ENCODE measurements around the gene TMEM42.
"Not testable (repeated sequence)": the region's sequence is repeated elsewhere in the genome, so short reads cannot be mapped to it uniquely, and the experiment has no call there.

Gene TMEM42

GRCh38 chr3:44861412-44862225, at the start of gene TMEM42:
Gene TMEM42 (plus strand): TSS chr3:44861912. CDS start chr3:44861925, 13 bp downstream.
- peak; percentile 95 for DNase-seq

GRCh38 chr3:44814751-44815150, 47.0 kb upstream of the TMEM42 start:
- no peak for DNase-seq

- DNase-seq, result not testable (repeated sequence)
Observed at GRCh38 chr3:44816334-44816733, 45.4 kb upstream of the TMEM42 start.

- DNase-seq, result not testable (repeated sequence)
Observed at GRCh38 chr3:44821206-44821605, 40.5 kb upstream of the TMEM42 start.

- DNase-seq, result no peak
Observed at GRCh38 chr3:44825264-44825925, 36.3 kb upstream of the TMEM42 start.

GRCh38 chr3:44827196-44827595, 34.5 kb upstream of the TMEM42 start:
- DNase-seq, result no peak

- DNase-seq, result no peak
Observed at GRCh38 chr3:44831232-44831631, 30.5 kb upstream of the TMEM42 start.

GRCh38 chr3:44832032-44832431, 29.7 kb upstream of the TMEM42 start:
- DNase-seq, result no peak

GRCh38 chr3:44832965-44833364, 28.7 kb upstream of the TMEM42 start:
- DNase-seq, result no peak

GRCh38 chr3:44833394-44833793, 28.3 kb upstream of the TMEM42 start:
- no peak for DNase-seq

- no peak for DNase-seq
Observed at GRCh38 chr3:44835684-44836083, 26.0 kb upstream of the TMEM42 start.

- DNase-seq, result no peak
Observed at GRCh38 chr3:44842376-44842775, 19.3 kb upstream of the TMEM42 start.

GRCh38 chr3:44845528-44846520, 15.9 kb upstream of the TMEM42 start:
- peak; percentile 86 for DNase-seq

- no peak for DNase-seq
Observed at GRCh38 chr3:44848634-44849033, 13.1 kb upstream of the TMEM42 start.

GRCh38 chr3:44856663-44857062, 5.0 kb upstream of the TMEM42 start:
- DNase-seq, result not testable (repeated sequence)

- DNase-seq, result no peak
Observed at GRCh38 chr3:44860117-44860516, 1.6 kb upstream of the TMEM42 start.

- DNase-seq, result peak; percentile 67
Observed at GRCh38 chr3:44862226-44862637, 520 bp downstream of the TMEM42 start.

- DNase-seq, result no peak
Observed at GRCh38 chr3:44865272-44866035, 3.7 kb downstream of the TMEM42 start.

GRCh38 chr3:44867421-44868111, 5.9 kb downstream of the TMEM42 start:
- no peak for DNase-seq

GRCh38 chr3:44870375-44871061, 8.8 kb downstream of the TMEM42 start:
- no peak for DNase-seq

- no peak for DNase-seq
Observed at GRCh38 chr3:44874308-44874707, 12.6 kb downstream of the TMEM42 start, which contains the start of gene TGM4. Gene TGM4 (plus strand): TSS chr3:44874608. CDS start chr3:44874679, 71 bp downstream.
